Tongue (tissue), 3 donors: ENCODE measurements around the gene ZNF534. TPM values are rescaled to one million over a fixed set of nuclear protein-coding genes. Genes with fewer than 3 reads are reported as not detected.
"Not testable (repeated sequence)": the region's sequence is repeated elsewhere in the genome, so short reads cannot be mapped to it uniquely, and the experiment has no call there.

Experiments used
- DNase-seq: peaks from one replicate; pipeline ENCODE4 v3.0.0-alpha.2; 2015
- small RNA-seq: library from RNA; depleted of rRNA; stranded (forward); fragments of <200 nt; gene quantifications from one replicate; pipeline ENCODE3, GENCODE V24; 2014; ENCODE audit warnings: low replicate concordance
- total RNA-seq: library from RNA; depleted of rRNA; stranded (reverse); fragments of >200 nt; gene quantifications from one replicate; pipeline ENCODE4 v1.2.3, GENCODE V29; 2014

Gene ZNF534
- total RNA-seq, 1 donor from 2014 or later, result not detected

- no peak for DNase-seq
Measured at GRCh38 chr19:52498571-52498970, 69.6 kb downstream of the ZNF534 start.

GRCh38 chr19:52500474-52500873 lies 71.5 kb downstream of the ZNF534 start:
- not testable (repeated sequence) for DNase-seq

GRCh38 chr19:52500991-52501390 lies 72.0 kb downstream of the ZNF534 start:
- DNase-seq, result not testable (repeated sequence)

Small RNA genes lying within 50 kb of the gene (small RNA-seq; reads per million reads assigned to genes)
- gene AC010332.1, result not detected

Other genes starting within 250 kb of the ZNF534 start
- gene PPP2R1A, start 239.1 kb upstream of the ZNF534 start, total RNA-seq, result 193 TPM
- 19.9 TPM for gene ZNF766, start 159.6 kb upstream of the ZNF534 start, total RNA-seq
- 7.2 TPM for gene ZNF480, start 132.0 kb upstream of the ZNF534 start, total RNA-seq
- gene ZNF610, start 92.9 kb upstream of the ZNF534 start, total RNA-seq, result 8.9 TPM
- 27.4 TPM for gene ZNF880, start 59.2 kb upstream of the ZNF534 start, total RNA-seq
- 28.6 TPM for gene ZNF528, start 31.3 kb upstream of the ZNF534 start, total RNA-seq
- 7.0 TPM for gene ZNF578, start 24.4 kb downstream of the ZNF534 start, total RNA-seq
- gene ZNF808, start 98.5 kb downstream of the ZNF534 start, total RNA-seq, result 48.0 TPM
- gene ZNF701, start 141.1 kb downstream of the ZNF534 start, total RNA-seq, result 17.7 TPM
- 63.7 TPM for gene ZNF83, start 209.2 kb downstream of the ZNF534 start, total RNA-seq